AG04449 (cell line): Measurements from ENCODE around the gene VEGFA.
A peak's percentile ranks its signal among the peaks of the same experiment; 100 is the strongest.

Experiments
- CTCF ChIA-PET: fragments of 350-600 bp; formaldehyde crosslinking; extraction: SDS; loops from one replicate; lab custom pipeline; 2021; ENCODE audit warnings: antibody characterized with exemption; lab: Yijun Ruan, JAX
- POLR2A ChIA-PET: fragments of 400-600, 350-600 bp; formaldehyde crosslinking; extraction: SDS; loops from one replicate; lab custom pipeline; 2020; ENCODE audit warnings: antibody characterized with exemption, inconsistent platforms; lab: Yijun Ruan, JAX
- DNase-seq: peaks from one replicate; pipeline ENCODE4 v3.0.0-alpha.2; 2010; ENCODE audit warnings: low read depth, low spot score
- H3K4me3 ChIP-seq: 2 replicates; pipeline ENCODE4 v1.5.1; 2011; ENCODE audit warnings: low read depth, mild to moderate bottlenecking, control low read depth, low read length
- CTCF ChIP-seq: IDR thresholded peaks from one replicate; pipeline ENCODE4 v1.5.1; 2011; ENCODE audit warnings: mild to moderate bottlenecking, moderate library complexity, low read length, control low read depth, inconsistent platforms; ENCODE audit not compliant: insufficient read depth; ENCODE audit errors: missing control alignments

VEGFA gene

GRCh38 chr6:43748765-43749164, 21.2 kb upstream of the VEGFA start:
- ChIA-PET CTCF (interaction anchor here (0.7 to 11.5 kb wide), 6 partner anchors 9 to 332 kb away, joined by 3 to 68 read pairs (median 4); partner anchors contain the start of gene VEGFA), POLR2A (interaction anchor here (0.5 kb wide), 1 partner anchor 19 kb away, joined by 3 read pairs; no protein-coding TSS in a partner anchor)
- no peak for TF ChIP-seq CTCF
- DNase-seq, result no peak
- H3K4me3 ChIP-seq, result no peak overlapping the region

GRCh38 chr6:43749461-43749860, 20.6 kb upstream of the VEGFA start:
- H3K4me3 ChIP-seq, result no peak overlapping the region
- POLR2A ChIA-PET, result no interaction called here
- CTCF ChIA-PET, result interaction anchor here (0.7 to 11.5 kb wide), 6 partner anchors 9 to 331 kb away, joined by 3 to 68 read pairs (median 4); partner anchors contain the start of gene VEGFA
- DNase-seq, result no peak
- TF ChIP-seq CTCF, result no peak

- no peak for TF ChIP-seq CTCF
- ChIA-PET POLR2A (no interaction called here), CTCF (interaction anchor here (1.1 to 1.6 kb wide), 2 partner anchors 8 to 10 kb away, joined by 3 read pairs; no protein-coding TSS in a partner anchor)
Observed at GRCh38 chr6:43750622-43751021, 19.4 kb upstream of the VEGFA start.

GRCh38 chr6:43753570-43754183, 16.3 kb upstream of the VEGFA start:
- no peak overlapping the region for H3K4me3 ChIP-seq
- POLR2A ChIA-PET, result no interaction called here
- no peak for TF ChIP-seq CTCF

More at GRCh38 chr6:43750622-43751021, 19.4 kb upstream of the VEGFA start:
- no peak overlapping the region for H3K4me3 ChIP-seq
- DNase-seq, result no peak

GRCh38 chr6:43757966-43758616, 11.9 kb upstream of the VEGFA start:
- ChIA-PET POLR2A (no interaction called here), CTCF (interaction anchor here (0.6 to 5.3 kb wide), 7 partner anchors 8 to 317 kb away, joined by 3 to 42 read pairs (median 3); partner anchors contain the start of gene VEGFA)
- TF ChIP-seq CTCF, result no peak
- no peak overlapping the region for H3K4me3 ChIP-seq
- DNase-seq, result no peak

More at GRCh38 chr6:43753570-43754183, 16.3 kb upstream of the VEGFA start:
- CTCF ChIA-PET, result interaction anchor here (0.8 to 4.0 kb wide), 6 partner anchors 10 to 325 kb away, joined by 3 to 28 read pairs (median 6); partner anchors contain the start of gene VEGFA
- no peak for DNase-seq

- no peak for DNase-seq
- POLR2A ChIA-PET, result no interaction called here
- peak; percentile 65 for TF ChIP-seq CTCF
- CTCF ChIA-PET, result interaction anchor here (0.9 to 5.3 kb wide), 8 partner anchors 9 to 320 kb away, joined by 3 to 42 read pairs (median 5); partner anchors contain the start of gene VEGFA
- no peak overlapping the region for H3K4me3 ChIP-seq
Observed at GRCh38 chr6:43758617-43759050, 11.4 kb upstream of the VEGFA start.
